Breast epithelium (tissue), 3 donors: ENCODE measurements around the gene DPYD.

Experiments used
- POLR2A ChIP-seq: fragments of 450-650 bp; IDR thresholded peaks from one replicate; pipeline ENCODE4 v1.6.1; 2016; ENCODE audit warnings: antibody characterized with exemption, mild to moderate bottlenecking, moderate library complexity
- TF ChIP-seq, protein P1 (sequence below), 3 donors: fragments of 450-650 bp; IDR thresholded peaks; one replicate each; pipeline ENCODE4 v1.5.1; 2016 to 2017; ENCODE audit warnings: antibody characterized with exemption in 3 of 3, mild to moderate bottlenecking in 3 of 3, moderate library complexity in 3 of 3

DNA sequence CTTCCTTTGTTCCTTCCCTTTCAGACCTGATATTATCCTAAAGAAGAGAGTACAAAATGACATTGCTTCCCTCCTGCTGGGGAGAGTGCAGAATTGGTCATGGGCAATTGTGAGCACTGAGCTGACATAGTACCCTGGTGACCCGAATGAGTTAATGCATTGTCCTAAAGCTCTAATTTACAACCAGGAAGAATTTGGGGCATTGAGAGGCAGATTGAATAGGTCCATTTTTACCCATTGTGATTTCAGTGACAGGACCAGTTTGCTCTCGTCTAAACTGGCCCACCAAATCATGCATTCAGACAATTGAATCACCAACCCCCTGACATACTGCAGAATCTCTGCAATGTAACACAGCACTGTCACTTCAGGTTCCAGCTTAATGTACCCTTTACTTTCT is 497.4 kb downstream of the DPYD start:
- TF ChIP-seq, protein P1, sequence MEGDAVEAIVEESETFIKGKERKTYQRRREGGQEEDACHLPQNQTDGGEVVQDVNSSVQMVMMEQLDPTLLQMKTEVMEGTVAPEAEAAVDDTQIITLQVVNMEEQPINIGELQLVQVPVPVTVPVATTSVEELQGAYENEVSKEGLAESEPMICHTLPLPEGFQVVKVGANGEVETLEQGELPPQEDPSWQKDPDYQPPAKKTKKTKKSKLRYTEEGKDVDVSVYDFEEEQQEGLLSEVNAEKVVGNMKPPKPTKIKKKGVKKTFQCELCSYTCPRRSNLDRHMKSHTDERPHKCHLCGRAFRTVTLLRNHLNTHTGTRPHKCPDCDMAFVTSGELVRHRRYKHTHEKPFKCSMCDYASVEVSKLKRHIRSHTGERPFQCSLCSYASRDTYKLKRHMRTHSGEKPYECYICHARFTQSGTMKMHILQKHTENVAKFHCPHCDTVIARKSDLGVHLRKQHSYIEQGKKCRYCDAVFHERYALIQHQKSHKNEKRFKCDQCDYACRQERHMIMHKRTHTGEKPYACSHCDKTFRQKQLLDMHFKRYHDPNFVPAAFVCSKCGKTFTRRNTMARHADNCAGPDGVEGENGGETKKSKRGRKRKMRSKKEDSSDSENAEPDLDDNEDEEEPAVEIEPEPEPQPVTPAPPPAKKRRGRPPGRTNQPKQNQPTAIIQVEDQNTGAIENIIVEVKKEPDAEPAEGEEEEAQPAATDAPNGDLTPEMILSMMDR (IDR thresholded peaks at IDR 0.05): no peak
- TF ChIP-seq POLR2A: no peak
